Kidney glomerular epithelial cell (primary cell): ENCODE measurements around the gene REC8.

Experiments
- DNase-seq: peaks from one replicate; lab custom pipeline; 2025; lab: John Stamatoyannopoulos, UW

REC8 gene

GRCh38 chr14:24138396-24139271 is 33.2 kb upstream of the REC8 start:
- no peak for DNase-seq

GRCh38 chr14:24139272-24139934 is 32.5 kb upstream of the REC8 start:
- DNase-seq: no peak

GRCh38 chr14:24141097-24141880 is 30.6 kb upstream of the REC8 start, which contains the start of gene EMC9:
Gene EMC9 (minus strand): TSS chr14:24141591. CDS start chr14:24141304, 287 bp downstream.
- DNase-seq: peak; percentile 100

GRCh38 chr14:24143511-24143910 is 28.4 kb upstream of the REC8 start:
- no peak for DNase-seq

GRCh38 chr14:24144451-24144850 is 27.4 kb upstream of the REC8 start:
- no peak for DNase-seq

GRCh38 chr14:24145219-24145618 is 26.7 kb upstream of the REC8 start:
- no peak for DNase-seq

GRCh38 chr14:24145690-24146452 is 26.0 kb upstream of the REC8 start:
- peak; percentile 84 for DNase-seq

- DNase-seq: peak; percentile 97
These were observed 25.4 kb upstream of the REC8 start, which contains the start of gene PSME2 for GRCh38 chr14:24146453-24146977. Gene PSME2 (minus strand): TSS chr14:24146610. CDS start chr14:24146581, 29 bp downstream.

GRCh38 chr14:24146978-24147760 is 24.7 kb upstream of the REC8 start, which contains the start of gene RNF31:
Gene RNF31 (plus strand): TSS chr14:24147498. CDS start chr14:24147699, 201 bp downstream.
- peak; percentile 96 for DNase-seq

GRCh38 chr14:24147761-24148428 is 24.0 kb upstream of the REC8 start:
- DNase-seq: no peak

GRCh38 chr14:24149302-24149969 is 22.4 kb upstream of the REC8 start:
- no peak for DNase-seq

GRCh38 chr14:24150061-24150460 is 21.8 kb upstream of the REC8 start:
- no peak for DNase-seq

GRCh38 chr14:24150567-24150966 is 21.3 kb upstream of the REC8 start:
- no peak for DNase-seq

- DNase-seq: no peak
These were observed 20.9 kb upstream of the REC8 start for GRCh38 chr14:24150993-24151392.

- no peak for DNase-seq
These were observed 20.3 kb upstream of the REC8 start for GRCh38 chr14:24151404-24152080.

GRCh38 chr14:24155100-24155499 is 16.8 kb upstream of the REC8 start:
- DNase-seq: no peak

- DNase-seq: no peak
These were observed 15.0 kb upstream of the REC8 start for GRCh38 chr14:24156840-24157239.

- no peak for DNase-seq
These were observed 14.5 kb upstream of the REC8 start for GRCh38 chr14:24157331-24157730.
